HL-60 (cell line): ENCODE results near the gene MAGED2.
"Not testable (repeated sequence)": the region's sequence is repeated elsewhere in the genome, so short reads cannot be mapped to it uniquely, and the experiment has no call there.

ENCODE experiments used
- GABPA ChIP-seq: IDR thresholded peaks from 2 replicates; pipeline ENCODE4 v1.6.1; 2012; ENCODE audit warnings: low read depth
- POLR2AphosphoS5 ChIP-seq: IDR thresholded peaks from 2 replicates; pipeline ENCODE4 v1.6.1; 2012; ENCODE audit warnings: low read depth
- TF ChIP-seq, protein P1 (sequence below): IDR thresholded peaks from one replicate; pipeline ENCODE4 v1.5.1; 2011; ENCODE audit warnings: low read length, control low read depth, inconsistent platforms; ENCODE audit not compliant: insufficient read depth
- TF ChIP-seq, protein P2 (sequence below): IDR thresholded peaks from 2 replicates; pipeline ENCODE4 v1.6.1; 2012; ENCODE audit warnings: low read depth; ENCODE audit not compliant: insufficient replicate concordance

DNA sequence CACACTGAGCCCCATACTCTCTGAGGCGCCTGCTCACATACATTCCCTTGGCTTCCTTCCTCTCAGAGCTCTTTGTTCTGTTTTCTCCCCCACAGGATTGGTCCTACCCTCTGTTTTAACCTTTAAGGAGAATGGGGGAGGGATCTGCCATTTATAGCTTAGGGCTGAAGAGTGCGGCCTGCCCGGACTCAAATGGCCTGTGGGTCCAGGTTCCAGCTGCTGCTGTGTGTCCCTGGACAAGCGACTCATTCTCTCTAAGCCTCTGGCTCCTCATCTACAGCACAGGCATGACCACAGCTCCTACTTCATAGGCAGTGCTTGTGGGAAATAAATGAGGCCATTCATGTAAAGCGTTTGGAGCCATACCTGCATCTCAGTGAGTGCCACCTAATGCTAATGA lies 18.1 kb upstream of the MAGED2 start:
- TF ChIP-seq, protein P1, sequence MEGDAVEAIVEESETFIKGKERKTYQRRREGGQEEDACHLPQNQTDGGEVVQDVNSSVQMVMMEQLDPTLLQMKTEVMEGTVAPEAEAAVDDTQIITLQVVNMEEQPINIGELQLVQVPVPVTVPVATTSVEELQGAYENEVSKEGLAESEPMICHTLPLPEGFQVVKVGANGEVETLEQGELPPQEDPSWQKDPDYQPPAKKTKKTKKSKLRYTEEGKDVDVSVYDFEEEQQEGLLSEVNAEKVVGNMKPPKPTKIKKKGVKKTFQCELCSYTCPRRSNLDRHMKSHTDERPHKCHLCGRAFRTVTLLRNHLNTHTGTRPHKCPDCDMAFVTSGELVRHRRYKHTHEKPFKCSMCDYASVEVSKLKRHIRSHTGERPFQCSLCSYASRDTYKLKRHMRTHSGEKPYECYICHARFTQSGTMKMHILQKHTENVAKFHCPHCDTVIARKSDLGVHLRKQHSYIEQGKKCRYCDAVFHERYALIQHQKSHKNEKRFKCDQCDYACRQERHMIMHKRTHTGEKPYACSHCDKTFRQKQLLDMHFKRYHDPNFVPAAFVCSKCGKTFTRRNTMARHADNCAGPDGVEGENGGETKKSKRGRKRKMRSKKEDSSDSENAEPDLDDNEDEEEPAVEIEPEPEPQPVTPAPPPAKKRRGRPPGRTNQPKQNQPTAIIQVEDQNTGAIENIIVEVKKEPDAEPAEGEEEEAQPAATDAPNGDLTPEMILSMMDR: not testable (repeated sequence)
- not testable (repeated sequence) for TF ChIP-seq POLR2AphosphoS5, GABPA
- TF ChIP-seq, protein P2, sequence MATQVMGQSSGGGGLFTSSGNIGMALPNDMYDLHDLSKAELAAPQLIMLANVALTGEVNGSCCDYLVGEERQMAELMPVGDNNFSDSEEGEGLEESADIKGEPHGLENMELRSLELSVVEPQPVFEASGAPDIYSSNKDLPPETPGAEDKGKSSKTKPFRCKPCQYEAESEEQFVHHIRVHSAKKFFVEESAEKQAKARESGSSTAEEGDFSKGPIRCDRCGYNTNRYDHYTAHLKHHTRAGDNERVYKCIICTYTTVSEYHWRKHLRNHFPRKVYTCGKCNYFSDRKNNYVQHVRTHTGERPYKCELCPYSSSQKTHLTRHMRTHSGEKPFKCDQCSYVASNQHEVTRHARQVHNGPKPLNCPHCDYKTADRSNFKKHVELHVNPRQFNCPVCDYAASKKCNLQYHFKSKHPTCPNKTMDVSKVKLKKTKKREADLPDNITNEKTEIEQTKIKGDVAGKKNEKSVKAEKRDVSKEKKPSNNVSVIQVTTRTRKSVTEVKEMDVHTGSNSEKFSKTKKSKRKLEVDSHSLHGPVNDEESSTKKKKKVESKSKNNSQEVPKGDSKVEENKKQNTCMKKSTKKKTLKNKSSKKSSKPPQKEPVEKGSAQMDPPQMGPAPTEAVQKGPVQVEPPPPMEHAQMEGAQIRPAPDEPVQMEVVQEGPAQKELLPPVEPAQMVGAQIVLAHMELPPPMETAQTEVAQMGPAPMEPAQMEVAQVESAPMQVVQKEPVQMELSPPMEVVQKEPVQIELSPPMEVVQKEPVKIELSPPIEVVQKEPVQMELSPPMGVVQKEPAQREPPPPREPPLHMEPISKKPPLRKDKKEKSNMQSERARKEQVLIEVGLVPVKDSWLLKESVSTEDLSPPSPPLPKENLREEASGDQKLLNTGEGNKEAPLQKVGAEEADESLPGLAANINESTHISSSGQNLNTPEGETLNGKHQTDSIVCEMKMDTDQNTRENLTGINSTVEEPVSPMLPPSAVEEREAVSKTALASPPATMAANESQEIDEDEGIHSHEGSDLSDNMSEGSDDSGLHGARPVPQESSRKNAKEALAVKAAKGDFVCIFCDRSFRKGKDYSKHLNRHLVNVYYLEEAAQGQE: not testable (repeated sequence)
